Activated T-cell treated with anti-CD3 and anti-CD28 coated beads for 24 hours (primary cell): ENCODE measurements around the gene SP110.

ENCODE experiments used
- DNase-seq: peaks from one replicate; pipeline ENCODE4 v3.0.0-alpha.2; 2020; ENCODE audit warnings: low read depth

The SP110 gene

DNA sequence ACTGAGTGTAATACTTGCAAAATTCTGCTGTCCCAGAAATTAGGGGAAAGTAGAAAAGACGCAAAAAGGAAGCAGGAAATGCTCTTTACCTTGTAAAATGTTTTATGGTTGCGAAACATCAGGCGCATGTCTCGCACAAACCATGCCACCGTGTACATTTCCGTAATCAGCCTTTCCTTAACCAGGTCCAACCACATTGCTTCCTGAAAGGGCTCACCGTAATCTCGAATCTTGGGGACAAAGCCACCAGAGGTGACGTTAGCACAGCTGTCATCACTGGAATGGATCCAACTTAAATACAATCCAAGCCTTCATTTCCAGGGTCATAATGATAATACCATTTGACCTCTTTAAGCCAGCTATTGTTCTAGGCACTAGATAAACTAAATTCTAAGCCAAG, 49.3 kb downstream of the SP110 start:
- DNase-seq, result no peak

DNA sequence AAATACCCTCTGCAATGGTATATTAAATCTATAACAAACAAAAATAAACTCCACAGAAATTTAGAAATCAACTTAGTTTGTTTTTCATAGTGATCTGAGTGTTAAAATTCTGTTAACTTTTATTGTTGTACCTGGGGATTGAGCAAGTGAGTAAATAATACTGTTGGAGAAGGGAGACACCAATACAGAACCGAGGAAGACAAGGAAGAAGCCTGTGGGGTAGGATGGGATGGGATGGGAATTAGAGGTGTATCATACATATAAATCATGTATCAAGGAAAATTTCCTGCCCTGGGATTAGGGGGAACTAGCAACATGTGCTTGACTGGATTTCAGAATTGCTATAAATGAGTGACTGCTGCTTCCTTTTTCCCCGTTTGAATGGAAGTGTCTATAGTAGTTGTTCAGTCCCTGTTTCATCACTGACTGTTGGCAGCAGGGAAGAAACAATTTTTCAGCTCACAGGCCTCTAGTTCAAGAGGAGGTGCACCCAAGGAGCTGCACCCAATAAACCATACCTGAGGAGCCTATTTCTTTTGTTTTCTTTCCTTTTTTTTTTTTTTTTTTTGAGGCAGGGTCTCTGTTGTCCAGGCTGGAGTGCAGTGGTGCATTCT, 53.1 kb downstream of the SP110 start:
- no peak for DNase-seq

DNA sequence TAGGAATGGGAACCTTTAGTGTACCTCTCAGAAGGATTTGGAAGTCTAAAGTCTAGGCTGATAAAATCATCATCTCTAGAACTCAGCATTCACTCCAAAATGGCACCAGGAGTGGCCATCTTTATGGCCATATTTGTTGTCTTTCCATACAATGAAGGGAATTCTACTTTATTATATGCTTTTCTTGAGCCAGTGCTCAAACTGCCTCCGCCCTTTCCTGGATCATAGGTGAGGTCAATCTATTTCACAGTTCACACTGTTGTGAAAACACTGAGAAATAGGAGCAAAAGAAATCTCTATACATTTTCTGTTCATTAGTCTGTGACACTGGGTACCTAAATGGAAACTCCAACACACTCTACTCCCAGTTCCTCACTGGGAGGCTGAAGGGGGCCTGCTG, 55.6 kb downstream of the SP110 start:
- no peak for DNase-seq

DNA sequence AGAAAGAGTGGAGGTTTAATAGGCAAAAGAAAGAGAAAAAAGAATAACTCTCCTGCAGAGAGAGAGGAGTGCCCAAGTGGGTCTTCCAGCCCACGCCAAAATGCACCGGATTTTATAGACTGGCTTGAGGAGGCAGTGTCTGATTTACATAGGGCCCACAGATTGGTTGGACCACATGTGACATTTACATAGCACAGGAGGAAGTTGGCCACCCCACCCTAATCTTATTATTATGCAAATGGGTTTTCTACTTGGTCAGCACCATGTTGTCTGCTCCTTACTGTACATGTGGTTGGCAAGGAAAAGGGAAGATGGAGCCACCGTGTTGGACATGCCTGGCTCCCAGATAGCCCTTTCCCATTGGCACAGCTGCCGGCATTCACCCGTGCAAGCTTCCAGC, 56.8 kb downstream of the SP110 start:
- DNase-seq, result no peak

DNA sequence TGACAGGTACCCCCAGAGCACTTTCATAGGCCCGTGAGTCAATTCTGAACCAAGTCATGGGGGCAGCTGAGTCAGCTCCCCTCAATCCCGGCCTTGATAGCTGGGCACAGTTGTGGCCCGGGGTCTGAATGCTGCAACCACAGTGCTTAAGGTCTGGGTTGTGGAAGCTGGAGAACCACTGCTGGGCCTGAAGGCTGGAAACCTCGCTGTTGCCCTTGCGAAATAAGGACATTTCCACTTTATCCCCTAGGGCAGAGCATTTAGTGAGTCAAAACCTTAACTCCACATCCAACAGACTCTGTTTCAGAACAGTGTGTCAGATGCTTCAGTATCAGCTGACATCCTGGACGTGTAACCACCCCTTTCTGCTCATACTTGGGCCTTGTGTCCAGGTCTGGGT, 58.6 kb downstream of the SP110 start:
- DNase-seq, result no peak

DNA sequence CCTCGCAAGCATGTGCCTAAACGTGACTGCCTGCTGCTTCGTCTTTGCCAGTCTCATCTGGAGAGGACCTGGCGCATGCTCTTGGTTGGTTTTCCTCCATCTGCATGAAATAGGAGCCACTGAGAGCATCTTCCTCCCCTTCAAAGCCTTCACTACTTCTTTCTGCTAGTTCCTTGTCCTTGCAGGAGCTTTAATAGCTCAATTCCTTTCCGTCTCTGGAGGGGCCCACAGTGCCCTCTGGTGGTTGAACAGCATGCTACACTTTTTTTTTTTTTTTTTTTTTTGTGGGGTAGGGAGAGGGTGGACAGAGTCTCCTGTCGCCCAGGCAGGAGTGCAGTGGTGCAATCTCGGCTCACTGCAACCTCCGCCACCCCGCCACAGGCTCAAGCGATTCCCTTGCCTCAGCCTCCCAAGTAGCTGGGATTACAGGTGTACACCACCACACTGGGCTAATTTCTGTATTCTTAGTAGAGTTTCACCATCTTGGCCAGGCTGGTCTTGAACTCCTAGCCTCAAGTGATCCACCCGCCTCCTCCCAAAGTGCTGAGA, 59.6 kb downstream of the SP110 start:
- DNase-seq, result peak; percentile 35

DNA sequence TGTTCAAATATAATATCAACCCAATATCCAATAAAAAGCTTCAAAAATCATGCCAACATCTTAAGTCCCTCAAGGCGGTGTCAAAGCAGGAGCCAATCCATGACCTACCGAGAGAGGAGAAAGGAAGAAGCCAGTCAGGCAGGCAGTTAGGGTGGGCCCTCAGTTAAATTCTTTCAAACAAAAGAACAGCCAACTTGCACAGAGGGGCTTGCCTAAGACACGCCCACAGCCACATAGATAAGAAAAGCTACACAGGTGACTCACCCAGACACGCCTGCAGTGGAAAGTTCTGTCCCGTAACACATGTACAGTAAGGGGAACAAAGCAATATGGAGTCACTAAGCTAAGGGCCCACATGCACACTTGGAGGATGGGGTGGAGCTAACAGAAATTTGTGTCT, 61.3 kb downstream of the SP110 start:
- DNase-seq, result no peak

DNA sequence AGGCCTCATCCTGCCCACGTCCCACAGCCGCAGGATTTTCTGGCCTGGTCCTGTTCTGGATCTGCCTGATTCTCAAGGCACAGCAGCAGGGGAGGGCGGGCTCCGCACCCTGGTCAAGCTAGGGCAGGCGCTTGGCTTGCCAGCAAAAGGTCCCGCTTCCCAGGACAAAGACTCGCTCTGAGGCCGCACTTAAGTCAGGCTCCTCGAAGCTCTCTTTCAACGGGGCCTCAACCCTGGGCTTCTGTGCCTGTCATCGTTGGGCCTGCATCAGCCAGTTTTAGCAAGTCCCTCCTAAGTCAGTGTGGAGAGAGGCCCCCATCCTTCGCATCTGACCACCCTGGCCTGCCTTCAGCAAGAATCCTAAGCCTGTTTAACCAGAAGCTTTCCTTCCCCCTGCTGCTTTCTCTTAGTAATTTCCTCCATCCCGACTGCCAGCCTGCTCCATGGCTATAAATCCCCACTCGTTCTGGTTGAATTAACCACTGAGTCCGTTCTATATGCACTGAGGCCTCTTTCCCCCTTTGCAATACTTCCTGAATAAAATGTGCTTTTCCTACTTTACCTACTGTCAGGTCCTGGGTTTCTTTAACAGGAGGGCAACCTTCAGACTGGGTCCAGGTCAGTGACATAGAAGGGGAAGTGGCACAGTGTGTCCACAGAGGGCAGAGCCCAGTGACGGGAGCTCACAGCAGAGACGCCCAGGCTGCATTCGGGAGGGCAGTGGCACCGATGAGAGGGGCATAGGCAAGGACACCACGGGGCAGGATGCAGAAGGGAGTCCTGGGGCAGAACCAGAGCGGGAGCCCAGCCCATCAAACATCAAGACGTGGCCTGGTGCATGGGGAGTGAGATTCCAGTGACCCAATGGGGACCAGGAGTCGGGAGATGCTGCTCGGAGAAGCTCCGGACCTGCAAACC, 62.7 kb downstream of the SP110 start:
- no peak for DNase-seq

DNA sequence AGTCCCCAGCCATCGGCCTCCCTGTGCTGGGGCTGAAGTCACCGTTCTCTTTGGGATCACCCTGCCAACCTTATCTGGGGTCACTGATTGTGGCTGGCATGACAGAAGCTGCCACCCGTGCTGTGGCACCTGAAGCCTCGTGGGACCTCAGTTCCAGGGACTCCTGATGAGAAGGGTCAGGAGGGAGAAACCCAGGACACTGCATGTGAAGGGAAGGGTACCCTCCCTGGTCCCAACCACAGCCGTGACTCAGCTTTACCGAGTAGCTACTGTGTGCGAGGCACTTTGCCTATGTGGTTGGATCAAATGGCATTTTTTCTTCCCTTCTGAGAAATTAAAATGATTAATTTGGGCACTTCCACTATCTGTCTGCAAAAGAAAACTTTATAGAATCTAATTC, 64.4 kb downstream of the SP110 start:
- DNase-seq, result no peak

DNA sequence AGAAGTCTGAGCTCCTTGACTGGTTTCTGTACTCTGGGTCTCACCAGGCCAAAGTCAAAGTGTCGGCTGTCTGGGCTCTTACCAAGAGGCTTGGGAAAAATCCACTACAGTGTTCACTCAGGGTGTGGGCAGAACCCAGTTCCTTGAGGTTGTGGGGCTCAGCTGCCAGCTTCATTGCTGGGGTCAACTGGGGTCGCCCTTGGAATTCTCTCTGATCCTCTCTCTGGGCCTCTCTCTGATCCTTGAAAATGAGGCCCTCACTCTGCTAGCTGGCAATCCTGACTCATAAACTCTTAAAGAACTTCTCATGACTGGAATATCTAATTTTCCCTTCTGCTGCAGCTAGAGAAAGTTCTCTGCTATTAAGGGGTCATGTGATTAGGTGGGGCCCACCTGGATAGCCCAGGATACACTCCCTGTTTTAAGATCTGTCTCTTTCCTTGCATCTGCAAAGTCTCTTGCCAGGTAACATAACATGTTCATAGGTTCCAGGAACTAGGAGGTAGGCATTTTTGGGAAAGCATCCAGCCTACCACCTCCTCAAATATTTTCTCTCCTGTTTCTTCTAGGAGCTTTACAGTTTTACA, 66.3 kb downstream of the SP110 start:
- DNase-seq, result no peak

DNA sequence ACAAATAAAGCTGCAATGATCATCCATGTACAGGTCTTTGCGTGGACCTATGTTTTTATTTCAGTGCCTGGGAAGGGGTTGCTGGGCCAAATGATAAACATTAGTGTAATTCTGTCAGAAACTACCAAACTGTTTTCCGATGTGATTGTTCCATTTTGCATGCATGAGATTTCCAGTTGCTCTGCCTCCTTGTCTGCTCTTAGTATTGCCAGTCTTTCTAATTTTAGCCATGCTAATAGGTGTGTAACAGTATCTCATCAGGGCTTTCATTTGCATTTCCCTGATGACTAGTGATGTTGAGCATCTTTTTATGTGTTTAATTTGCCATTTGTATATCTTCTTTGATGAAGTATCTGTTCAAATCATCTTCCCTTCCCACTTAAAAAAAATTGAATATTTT, 67.5 kb downstream of the SP110 start:
- no peak for DNase-seq

DNA sequence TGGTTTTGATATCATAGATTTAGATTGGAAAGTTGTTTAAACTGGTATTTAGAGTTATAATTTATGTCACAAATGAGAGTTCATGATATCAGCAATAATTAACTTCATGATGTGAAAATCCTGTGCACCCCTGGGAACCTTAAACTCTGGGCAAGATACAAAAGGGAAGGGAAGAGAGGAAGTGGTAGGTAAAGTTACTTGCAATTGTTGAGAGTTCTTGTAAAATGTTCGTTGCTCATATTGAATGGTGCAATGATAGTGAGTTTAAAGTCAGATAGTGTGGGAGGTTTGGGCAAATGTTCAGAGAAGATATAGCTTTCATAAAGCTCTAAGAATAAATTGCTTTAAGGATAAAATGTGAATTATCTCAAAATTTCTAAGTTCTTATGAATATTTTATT, 75.4 kb downstream of the SP110 start:
- no peak for DNase-seq

DNA sequence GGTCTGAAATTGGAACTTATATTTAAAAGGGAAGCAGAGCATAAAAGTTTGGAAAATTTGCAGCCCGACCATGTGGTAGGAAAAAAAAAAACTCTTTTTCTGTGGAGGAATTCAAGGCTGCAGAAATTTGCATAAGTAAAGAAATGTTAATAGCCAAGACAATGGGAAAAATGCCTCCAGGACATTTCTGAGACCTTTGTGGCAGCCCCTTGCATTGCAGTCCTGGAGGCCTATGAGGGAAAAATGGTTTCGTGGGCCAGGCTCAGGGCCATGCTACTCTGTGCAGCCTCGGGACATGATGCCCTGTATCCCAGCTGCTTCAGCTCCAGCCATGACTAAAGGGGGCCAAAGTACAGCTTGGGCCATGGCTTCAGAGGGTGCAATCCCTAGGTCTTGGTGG, 79.1 kb downstream of the SP110 start:
- no peak for DNase-seq

DNA sequence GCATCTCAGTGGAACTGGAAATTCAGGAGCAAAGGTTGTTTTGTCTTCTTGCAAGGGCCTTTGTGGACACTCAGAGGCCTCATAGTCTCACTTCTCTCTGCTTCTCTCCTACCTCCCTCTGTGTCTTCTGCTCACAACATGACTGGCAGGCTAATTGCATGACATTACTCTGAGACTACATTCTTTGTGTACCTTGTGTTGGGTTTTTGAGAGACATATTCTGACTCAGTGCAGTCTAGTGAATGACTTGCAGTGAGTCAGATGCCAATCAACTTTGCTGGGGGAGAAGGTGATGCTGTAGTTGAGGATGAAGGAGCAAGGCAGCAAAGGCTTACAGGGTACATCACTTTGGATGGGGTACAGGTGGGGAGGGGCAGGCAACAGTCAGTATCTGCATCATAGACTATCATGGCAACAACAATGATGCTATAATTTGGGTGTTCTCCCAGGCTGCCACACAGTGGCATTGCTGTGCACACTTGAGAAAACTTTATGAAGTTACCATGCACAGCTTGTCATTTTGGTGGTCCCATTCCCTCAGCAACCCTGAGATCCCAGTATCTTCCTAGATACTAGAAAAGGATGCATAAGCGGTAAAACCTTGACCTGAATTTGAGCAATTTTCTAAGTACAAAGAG, 81.8 kb downstream of the SP110 start:
- no peak for DNase-seq

DNA sequence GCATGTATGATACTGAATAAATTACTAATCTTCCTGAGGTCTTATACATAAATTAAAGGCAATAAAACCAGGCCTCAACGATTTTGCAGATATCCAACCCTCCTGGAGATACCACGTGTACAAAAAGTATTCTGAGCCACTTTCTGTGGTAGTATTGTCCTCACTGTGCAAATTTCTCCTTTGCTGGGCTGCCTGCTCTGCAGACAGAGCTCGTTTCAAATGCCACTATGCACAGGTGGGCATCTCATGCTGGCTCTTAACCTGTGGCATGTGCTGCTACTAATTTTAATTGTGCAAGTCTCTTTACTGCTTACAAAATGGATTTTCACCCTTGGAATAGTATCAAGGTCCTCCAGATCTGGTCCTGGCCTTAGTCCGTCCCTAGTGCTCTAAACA, 84.7 kb downstream of the SP110 start:
- DNase-seq, result no peak

DNA sequence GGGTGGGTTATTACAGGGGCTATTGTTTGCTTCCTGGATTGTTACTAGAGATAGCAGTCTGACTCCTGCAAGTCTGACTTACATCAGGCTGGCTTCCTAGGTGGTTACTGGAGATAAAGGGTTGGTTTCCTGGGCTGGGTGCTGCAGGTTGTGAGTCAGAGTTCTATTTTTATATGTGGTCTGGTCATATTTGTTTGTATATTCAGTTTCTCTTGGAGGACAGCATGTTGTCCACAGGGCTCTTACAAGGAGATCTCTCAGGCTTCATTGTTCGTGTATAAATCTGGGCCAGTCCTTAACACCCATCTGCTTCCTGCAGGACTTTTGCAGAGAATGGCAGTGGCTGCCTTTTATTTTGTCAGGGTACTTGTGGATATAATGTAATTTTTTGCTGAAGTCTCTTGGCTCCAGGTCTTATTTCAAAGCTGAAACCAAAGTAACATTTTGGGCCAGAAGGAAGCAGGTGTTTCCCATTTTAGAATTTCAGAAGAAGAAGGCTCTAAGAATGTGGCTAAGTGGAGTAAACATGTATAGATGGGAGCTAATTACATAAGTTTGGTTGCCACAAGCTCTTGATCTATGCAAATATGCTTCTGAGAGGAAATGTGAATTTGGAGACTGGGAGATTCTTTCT, 85.2 kb downstream of the SP110 start:
- no peak for DNase-seq

DNA sequence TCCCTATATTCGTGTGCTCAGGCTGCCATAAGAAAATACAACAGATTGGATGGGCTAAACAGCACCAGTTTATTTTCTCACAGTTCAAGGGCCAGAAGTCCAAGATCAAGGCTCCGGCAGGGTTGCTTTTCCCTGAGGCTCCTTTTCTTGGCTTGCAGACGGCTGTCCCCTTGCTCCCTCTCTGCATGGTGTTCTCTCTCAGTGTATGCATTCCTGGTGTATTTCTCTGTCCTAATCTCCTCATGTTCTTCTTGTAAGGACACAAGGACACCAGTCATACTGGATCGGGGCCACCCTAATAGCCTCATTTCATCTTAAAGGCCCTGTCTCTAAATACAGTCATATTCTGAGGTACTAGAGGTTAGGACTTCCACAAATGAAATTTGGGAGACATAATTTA, 88.4 kb downstream of the SP110 start:
- no peak for DNase-seq

DNA sequence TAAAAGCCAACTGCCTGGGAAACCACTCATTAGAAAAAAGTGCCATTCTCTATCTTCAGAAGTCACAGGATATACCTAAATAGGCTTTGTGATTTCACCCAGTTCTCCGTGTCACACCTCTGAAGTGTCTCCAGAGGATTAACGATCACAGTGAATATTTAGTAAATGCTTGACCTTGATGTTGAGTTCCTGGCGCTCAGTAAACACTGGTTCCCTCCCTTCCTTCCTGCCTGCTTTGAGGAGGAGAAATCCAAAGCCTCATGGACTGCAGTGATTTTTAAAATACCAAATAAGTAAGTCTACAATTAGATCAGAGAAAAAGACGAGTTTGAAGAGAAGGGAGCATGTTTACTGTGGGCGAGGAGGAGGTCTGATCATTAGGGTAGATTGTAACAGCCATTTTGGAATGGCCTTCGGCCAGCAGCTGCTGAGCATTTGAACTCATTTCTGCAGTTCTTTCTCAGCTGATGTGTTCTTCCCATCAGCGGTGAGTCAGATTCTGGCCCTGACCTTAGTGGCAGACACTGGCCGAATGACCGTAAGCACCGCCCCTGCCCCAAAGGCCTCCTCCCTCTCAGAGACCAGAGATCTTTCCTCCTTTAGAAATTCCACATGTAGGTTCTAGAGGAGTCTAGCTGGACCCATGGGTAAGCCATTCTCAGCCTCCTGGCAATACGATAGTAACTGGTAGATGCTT, 89.0 kb downstream of the SP110 start:
- DNase-seq, result no peak

DNA sequence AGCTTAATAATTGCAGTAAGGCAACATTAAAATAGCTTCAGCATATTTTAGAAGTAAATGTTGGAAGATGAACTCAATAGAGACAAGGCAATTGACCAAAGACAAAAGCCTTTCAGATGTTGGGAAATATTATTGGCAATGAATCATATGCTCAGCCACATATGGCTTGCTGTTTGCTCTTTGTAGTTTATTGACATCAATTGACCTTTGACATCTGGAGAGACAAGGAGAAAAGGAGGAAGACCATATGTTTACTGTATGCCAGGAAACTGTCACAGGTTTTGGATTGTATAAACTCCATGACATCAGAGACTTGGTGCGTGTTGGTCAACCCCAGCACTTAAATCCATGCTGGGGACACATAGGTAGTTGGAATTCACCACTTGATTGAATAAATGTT, 90.4 kb downstream of the SP110 start:
- no peak for DNase-seq

DNA sequence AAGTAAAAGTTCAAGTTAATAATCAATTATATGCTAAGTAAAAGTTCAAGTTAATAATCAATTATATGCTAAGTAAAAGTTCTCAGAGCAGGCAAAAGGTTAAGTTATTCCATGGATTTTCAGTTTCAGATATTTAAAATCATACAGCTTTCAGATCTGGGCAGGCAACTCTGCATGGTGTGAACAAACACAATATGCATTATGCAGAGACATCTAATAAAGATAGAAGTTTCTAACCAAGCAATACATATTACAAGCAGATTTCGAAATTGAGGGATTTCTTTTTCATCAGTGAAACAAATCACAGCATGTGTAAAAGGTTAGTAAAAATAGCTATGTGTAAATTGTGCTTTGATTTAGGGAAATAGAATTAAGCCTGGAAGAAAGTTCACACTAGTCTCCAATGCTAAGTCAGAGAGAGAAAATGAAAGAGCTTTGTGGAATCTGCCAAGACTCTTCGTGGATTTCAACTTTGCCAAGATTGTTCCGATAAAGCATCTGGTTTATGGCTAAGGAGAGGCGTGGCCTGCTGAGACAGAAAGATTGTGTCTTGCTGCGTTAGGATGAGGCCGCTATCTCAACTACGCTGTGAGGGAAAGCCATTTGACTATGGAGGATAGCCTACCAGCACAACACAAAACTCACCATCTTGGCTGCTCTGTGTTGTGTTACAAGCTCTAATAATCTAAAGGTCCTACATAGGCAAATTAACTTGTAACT, 91.0 kb downstream of the SP110 start:
- no peak for DNase-seq

DNA sequence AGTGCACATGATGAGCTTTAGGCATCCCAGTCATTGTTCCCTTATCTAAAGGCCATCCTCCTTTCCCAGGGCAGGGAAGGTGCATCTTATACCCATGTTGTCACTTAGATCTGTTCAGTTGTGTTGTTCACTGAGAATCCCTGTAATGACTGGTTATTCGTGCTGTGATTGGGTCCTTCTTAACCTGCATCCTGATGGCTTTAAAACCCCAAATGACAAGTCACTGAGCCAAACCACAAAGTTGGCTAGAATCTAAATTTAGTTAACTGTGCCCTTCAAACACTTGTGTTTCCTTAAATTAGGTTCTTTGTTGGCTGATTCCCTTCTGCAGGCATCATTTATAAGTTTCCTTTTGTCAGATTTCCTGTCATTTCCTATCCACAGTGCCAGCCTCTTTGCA, 92.6 kb downstream of the SP110 start:
- DNase-seq, result no peak
